ACC112 (cell line): ENCODE measurements around the gene GUCY1A2.

Experiments
- H2AFZ ChIP-seq: fragments of 200-600 bp; sonication (generic); one replicate; pipeline ENCODE4 v1.6.0; 2017; ENCODE audit warnings: antibody characterized with exemption, low read length; ENCODE audit not compliant: unreplicated experiment
- H3K27ac ChIP-seq: fragments of 200-600 bp; sonication (generic); 2 replicates; pipeline ENCODE4 v1.5.1; 2014; ENCODE audit warnings: low read depth, mild to moderate bottlenecking, antibody characterized with exemption, low read length, moderate library complexity
- H3K27me3 ChIP-seq: fragments of 200-600 bp; sonication (generic); 2 replicates; pipeline ENCODE4 v1.6.1; 2014; ENCODE audit warnings: mild to moderate bottlenecking, antibody characterized with exemption, low read length, moderate library complexity, mixed read lengths; ENCODE audit not compliant: insufficient read depth
- H3K36me3 ChIP-seq: fragments of 200-600 bp; sonication (generic); 2 replicates; pipeline ENCODE4 v1.6.1; 2016; ENCODE audit warnings: mild to moderate bottlenecking, antibody characterized with exemption, low read length, moderate library complexity, mixed read lengths; ENCODE audit not compliant: insufficient read depth
- H3K4me1 ChIP-seq: fragments of 200-600 bp; sonication (generic); one replicate; pipeline ENCODE4 v1.6.1; 2016; ENCODE audit warnings: low read length, mixed read lengths; ENCODE audit not compliant: insufficient read depth, unreplicated experiment, control insufficient read depth
- H3K4me3 ChIP-seq: fragments of 200-600 bp; sonication (generic); 2 replicates; pipeline ENCODE4 v1.5.1; 2014; ENCODE audit warnings: mild to moderate bottlenecking, low read depth, low read length
- H3K79me2 ChIP-seq: fragments of 200-600 bp; sonication (generic); one replicate; pipeline ENCODE4 v1.6.0; 2016; ENCODE audit warnings: low read length; ENCODE audit not compliant: control insufficient read depth, unreplicated experiment, insufficient read depth

GUCY1A2 gene

GRCh38 chr11:106971864-106972263, 46.4 kb downstream of the GUCY1A2 start:
- no peaks in the 10 kb centered on the region for H3K79me2 ChIP-seq
- H3K27me3 ChIP-seq, result peaks cover 19% of the 10 kb centered on the region
- H3K27ac ChIP-seq, result no peak overlapping the region
- H3K4me1 ChIP-seq, result no peaks in the 10 kb centered on the region
- no peak overlapping the region for H2AFZ ChIP-seq
- H3K4me3 ChIP-seq, result no peak overlapping the region
- H3K36me3 ChIP-seq, result no peaks in the 10 kb centered on the region

- no peak overlapping the region for H3K27ac ChIP-seq
- H3K79me2 ChIP-seq, result no peaks in the 10 kb centered on the region
- no peaks in the 10 kb centered on the region for H3K4me1 ChIP-seq
- peaks cover 4% of the 10 kb centered on the region; the same call in 1 of the 2 replicates for H3K27me3 ChIP-seq
- H3K4me3 ChIP-seq, result no peak overlapping the region
- no peak overlapping the region for H2AFZ ChIP-seq
- H3K36me3 ChIP-seq, result no peaks in the 10 kb centered on the region
Observed at GRCh38 chr11:106969644-106970355, 48.5 kb downstream of the GUCY1A2 start.

- Histone ChIP-seq H3K27me3 (peaks cover 5% of the 10 kb centered on the region; the same call in 1 of the 2 replicates), H3K27ac (no peak overlapping the region), H2AFZ (no peak overlapping the region), H3K4me3 (no peak overlapping the region), H3K36me3 (no peaks in the 10 kb centered on the region), H3K4me1 (peaks cover 15% of the 10 kb centered on the region), H3K79me2 (no peaks in the 10 kb centered on the region)
Observed at GRCh38 chr11:106962995-106963394, 55.3 kb downstream of the GUCY1A2 start.

GRCh38 chr11:106961518-106961917, 56.8 kb downstream of the GUCY1A2 start:
- H3K27me3 ChIP-seq, result peaks cover 5% of the 10 kb centered on the region
- H3K4me3 ChIP-seq, result peak overlapping the region; percentile 5; the same call in 1 of the 2 replicates
- no peaks in the 10 kb centered on the region for H3K79me2 ChIP-seq
- no peak overlapping the region for H2AFZ ChIP-seq
- peaks cover 15% of the 10 kb centered on the region for H3K4me1 ChIP-seq
- peak overlapping the region; percentile 57 for H3K27ac ChIP-seq
- H3K36me3 ChIP-seq, result no peaks in the 10 kb centered on the region

GRCh38 chr11:106961048-106961447, 57.2 kb downstream of the GUCY1A2 start:
- H2AFZ ChIP-seq, result no peak overlapping the region
- peak overlapping the region; percentile 5 for H3K4me3 ChIP-seq
- H3K79me2 ChIP-seq, result no peaks in the 10 kb centered on the region
- H3K4me1 ChIP-seq, result peaks cover 15% of the 10 kb centered on the region
- peak overlapping the region; percentile 57 for H3K27ac ChIP-seq
- H3K36me3 ChIP-seq, result no peaks in the 10 kb centered on the region
- peaks cover 6% of the 10 kb centered on the region for H3K27me3 ChIP-seq

GRCh38 chr11:106959800-106960199, 58.5 kb downstream of the GUCY1A2 start:
- Histone ChIP-seq H3K4me1 (peaks cover 15% of the 10 kb centered on the region), H3K27ac (no peak overlapping the region), H2AFZ (no peak overlapping the region), H3K79me2 (no peaks in the 10 kb centered on the region), H3K36me3 (no peaks in the 10 kb centered on the region), H3K27me3 (peaks cover 8% of the 10 kb centered on the region), H3K4me3 (no peak overlapping the region)

GRCh38 chr11:106959386-106959785, 58.9 kb downstream of the GUCY1A2 start:
- Histone ChIP-seq H3K27ac (no peak overlapping the region), H3K27me3 (peaks cover 8% of the 10 kb centered on the region), H2AFZ (no peak overlapping the region), H3K4me3 (no peak overlapping the region), H3K4me1 (peaks cover 15% of the 10 kb centered on the region), H3K79me2 (no peaks in the 10 kb centered on the region), H3K36me3 (no peaks in the 10 kb centered on the region)

GRCh38 chr11:106958517-106959248, 59.6 kb downstream of the GUCY1A2 start:
- Histone ChIP-seq H3K27ac (no peak overlapping the region), H3K4me3 (no peak overlapping the region), H3K4me1 (peaks cover 15% of the 10 kb centered on the region)

GRCh38 chr11:106957030-106957482, 61.2 kb downstream of the GUCY1A2 start:
- no peaks in the 10 kb centered on the region for H3K36me3 ChIP-seq
- H3K4me3 ChIP-seq, result no peak overlapping the region
- H3K27ac ChIP-seq, result no peak overlapping the region
- H2AFZ ChIP-seq, result no peak overlapping the region
- no peaks in the 10 kb centered on the region for H3K79me2 ChIP-seq
- peaks cover 14% of the 10 kb centered on the region for H3K4me1 ChIP-seq
- H3K27me3 ChIP-seq, result peaks cover 8% of the 10 kb centered on the region

More at GRCh38 chr11:106958517-106959248, 59.6 kb downstream of the GUCY1A2 start:
- no peaks in the 10 kb centered on the region for H3K36me3 ChIP-seq
- no peaks in the 10 kb centered on the region for H3K79me2 ChIP-seq
- H2AFZ ChIP-seq, result no peak overlapping the region
- peaks cover 8% of the 10 kb centered on the region for H3K27me3 ChIP-seq

- Histone ChIP-seq H3K27ac (no peak overlapping the region), H2AFZ (no peak overlapping the region)
Observed at GRCh38 chr11:106950067-106950491, 68.2 kb downstream of the GUCY1A2 start.

More at GRCh38 chr11:106950067-106950491, 68.2 kb downstream of the GUCY1A2 start:
- H3K79me2 ChIP-seq, result no peaks in the 10 kb centered on the region
- no peaks in the 10 kb centered on the region for H3K4me1 ChIP-seq
- no peak overlapping the region for H3K4me3 ChIP-seq
- no peaks in the 10 kb centered on the region for H3K27me3 ChIP-seq
- H3K36me3 ChIP-seq, result no peaks in the 10 kb centered on the region
